ENCODE results near the gene AP2A2.

DNA sequence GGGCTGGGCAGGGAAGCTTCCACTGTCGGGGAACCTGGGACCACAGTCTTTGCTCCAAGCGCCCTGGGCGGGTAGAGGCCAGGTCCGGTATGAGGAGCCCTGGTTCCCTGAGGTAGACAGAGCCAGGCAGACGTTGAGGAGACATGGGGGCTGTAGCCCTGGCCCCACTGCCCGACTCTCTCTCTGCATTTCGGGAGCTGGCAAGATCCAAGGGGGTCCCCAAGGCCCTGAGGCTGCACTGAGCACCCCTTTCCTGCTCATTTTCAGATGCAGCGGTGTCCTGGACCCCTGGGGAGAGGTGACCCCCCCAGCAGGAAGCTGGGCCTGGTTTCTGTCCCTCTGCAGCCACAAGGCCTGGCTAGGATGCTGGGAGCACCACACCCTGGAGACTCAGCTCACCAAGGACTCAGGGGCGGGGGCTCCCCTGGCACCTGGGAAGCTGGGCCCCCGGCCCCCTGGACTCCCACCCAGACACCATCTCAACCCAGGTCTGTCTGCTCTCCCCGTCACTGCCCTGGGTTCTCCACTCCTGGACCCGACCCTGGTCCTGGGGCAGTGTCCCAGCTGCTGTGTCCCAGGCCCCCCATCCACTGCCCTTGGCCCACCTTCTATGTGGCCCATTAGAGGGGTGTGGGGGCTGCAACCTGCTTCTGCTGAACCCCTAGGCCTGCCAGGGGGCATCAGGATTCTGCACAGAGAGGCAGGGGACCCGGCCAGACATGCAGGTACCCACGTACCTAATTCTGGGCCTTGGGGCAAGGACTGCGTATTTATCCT is 125.9 kb downstream of the AP2A2 start:
- TF ChIP-seq, protein P1, sequence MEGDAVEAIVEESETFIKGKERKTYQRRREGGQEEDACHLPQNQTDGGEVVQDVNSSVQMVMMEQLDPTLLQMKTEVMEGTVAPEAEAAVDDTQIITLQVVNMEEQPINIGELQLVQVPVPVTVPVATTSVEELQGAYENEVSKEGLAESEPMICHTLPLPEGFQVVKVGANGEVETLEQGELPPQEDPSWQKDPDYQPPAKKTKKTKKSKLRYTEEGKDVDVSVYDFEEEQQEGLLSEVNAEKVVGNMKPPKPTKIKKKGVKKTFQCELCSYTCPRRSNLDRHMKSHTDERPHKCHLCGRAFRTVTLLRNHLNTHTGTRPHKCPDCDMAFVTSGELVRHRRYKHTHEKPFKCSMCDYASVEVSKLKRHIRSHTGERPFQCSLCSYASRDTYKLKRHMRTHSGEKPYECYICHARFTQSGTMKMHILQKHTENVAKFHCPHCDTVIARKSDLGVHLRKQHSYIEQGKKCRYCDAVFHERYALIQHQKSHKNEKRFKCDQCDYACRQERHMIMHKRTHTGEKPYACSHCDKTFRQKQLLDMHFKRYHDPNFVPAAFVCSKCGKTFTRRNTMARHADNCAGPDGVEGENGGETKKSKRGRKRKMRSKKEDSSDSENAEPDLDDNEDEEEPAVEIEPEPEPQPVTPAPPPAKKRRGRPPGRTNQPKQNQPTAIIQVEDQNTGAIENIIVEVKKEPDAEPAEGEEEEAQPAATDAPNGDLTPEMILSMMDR (tag by site-specific recombination; IDR thresholded peaks at IDR 0.05) = no peak
- no peak for TF ChIP-seq YY1 (tag by site-specific recombination; IDR thresholded peaks at IDR 0.05)
- TF ChIP-seq ZNF274 (IDR thresholded peaks at IDR 0.05; ENCODE audit: low read length) = no peak
- no peak for TF ChIP-seq ZNF274 (tag by site-specific recombination; IDR thresholded peaks at IDR 0.05; ENCODE audit: borderline replicate concordance)
- no peak for TF ChIP-seq ZNF777 (tag by site-specific recombination; IDR thresholded peaks at IDR 0.05; ENCODE audit: borderline replicate concordance)
- TF ChIP-seq KLF9 (tag by site-specific recombination; IDR thresholded peaks at IDR 0.05; ENCODE audit: low read depth) = no peak
- TF ChIP-seq, protein P2, sequence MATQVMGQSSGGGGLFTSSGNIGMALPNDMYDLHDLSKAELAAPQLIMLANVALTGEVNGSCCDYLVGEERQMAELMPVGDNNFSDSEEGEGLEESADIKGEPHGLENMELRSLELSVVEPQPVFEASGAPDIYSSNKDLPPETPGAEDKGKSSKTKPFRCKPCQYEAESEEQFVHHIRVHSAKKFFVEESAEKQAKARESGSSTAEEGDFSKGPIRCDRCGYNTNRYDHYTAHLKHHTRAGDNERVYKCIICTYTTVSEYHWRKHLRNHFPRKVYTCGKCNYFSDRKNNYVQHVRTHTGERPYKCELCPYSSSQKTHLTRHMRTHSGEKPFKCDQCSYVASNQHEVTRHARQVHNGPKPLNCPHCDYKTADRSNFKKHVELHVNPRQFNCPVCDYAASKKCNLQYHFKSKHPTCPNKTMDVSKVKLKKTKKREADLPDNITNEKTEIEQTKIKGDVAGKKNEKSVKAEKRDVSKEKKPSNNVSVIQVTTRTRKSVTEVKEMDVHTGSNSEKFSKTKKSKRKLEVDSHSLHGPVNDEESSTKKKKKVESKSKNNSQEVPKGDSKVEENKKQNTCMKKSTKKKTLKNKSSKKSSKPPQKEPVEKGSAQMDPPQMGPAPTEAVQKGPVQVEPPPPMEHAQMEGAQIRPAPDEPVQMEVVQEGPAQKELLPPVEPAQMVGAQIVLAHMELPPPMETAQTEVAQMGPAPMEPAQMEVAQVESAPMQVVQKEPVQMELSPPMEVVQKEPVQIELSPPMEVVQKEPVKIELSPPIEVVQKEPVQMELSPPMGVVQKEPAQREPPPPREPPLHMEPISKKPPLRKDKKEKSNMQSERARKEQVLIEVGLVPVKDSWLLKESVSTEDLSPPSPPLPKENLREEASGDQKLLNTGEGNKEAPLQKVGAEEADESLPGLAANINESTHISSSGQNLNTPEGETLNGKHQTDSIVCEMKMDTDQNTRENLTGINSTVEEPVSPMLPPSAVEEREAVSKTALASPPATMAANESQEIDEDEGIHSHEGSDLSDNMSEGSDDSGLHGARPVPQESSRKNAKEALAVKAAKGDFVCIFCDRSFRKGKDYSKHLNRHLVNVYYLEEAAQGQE (tag by site-specific recombination; IDR thresholded peaks at IDR 0.05) = no peak
- TF ChIP-seq ZEB2 (tag by site-specific recombination; IDR thresholded peaks at IDR 0.05) = no peak
- TF ChIP-seq, protein P3, sequence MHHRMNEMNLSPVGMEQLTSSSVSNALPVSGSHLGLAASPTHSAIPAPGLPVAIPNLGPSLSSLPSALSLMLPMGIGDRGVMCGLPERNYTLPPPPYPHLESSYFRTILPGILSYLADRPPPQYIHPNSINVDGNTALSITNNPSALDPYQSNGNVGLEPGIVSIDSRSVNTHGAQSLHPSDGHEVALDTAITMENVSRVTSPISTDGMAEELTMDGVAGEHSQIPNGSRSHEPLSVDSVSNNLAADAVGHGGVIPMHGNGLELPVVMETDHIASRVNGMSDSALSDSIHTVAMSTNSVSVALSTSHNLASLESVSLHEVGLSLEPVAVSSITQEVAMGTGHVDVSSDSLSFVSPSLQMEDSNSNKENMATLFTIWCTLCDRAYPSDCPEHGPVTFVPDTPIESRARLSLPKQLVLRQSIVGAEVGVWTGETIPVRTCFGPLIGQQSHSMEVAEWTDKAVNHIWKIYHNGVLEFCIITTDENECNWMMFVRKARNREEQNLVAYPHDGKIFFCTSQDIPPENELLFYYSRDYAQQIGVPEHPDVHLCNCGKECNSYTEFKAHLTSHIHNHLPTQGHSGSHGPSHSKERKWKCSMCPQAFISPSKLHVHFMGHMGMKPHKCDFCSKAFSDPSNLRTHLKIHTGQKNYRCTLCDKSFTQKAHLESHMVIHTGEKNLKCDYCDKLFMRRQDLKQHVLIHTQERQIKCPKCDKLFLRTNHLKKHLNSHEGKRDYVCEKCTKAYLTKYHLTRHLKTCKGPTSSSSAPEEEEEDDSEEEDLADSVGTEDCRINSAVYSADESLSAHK (tag by site-specific recombination; IDR thresholded peaks at IDR 0.05) = no peak
- TF ChIP-seq, protein P4, sequence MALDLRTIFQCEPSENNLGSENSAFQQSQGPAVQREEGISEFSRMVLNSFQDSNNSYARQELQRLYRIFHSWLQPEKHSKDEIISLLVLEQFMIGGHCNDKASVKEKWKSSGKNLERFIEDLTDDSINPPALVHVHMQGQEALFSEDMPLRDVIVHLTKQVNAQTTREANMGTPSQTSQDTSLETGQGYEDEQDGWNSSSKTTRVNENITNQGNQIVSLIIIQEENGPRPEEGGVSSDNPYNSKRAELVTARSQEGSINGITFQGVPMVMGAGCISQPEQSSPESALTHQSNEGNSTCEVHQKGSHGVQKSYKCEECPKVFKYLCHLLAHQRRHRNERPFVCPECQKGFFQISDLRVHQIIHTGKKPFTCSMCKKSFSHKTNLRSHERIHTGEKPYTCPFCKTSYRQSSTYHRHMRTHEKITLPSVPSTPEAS (tag by site-specific recombination; IDR thresholded peaks at IDR 0.05) = no peak
- TF ChIP-seq, protein P5, sequence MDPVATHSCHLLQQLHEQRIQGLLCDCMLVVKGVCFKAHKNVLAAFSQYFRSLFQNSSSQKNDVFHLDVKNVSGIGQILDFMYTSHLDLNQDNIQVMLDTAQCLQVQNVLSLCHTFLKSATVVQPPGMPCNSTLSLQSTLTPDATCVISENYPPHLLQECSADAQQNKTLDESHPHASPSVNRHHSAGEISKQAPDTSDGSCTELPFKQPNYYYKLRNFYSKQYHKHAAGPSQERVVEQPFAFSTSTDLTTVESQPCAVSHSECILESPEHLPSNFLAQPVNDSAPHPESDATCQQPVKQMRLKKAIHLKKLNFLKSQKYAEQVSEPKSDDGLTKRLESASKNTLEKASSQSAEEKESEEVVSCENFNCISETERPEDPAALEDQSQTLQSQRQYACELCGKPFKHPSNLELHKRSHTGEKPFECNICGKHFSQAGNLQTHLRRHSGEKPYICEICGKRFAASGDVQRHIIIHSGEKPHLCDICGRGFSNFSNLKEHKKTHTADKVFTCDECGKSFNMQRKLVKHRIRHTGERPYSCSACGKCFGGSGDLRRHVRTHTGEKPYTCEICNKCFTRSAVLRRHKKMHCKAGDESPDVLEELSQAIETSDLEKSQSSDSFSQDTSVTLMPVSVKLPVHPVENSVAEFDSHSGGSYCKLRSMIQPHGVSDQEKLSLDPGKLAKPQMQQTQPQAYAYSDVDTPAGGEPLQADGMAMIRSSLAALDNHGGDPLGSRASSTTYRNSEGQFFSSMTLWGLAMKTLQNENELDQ (tag by site-specific recombination; IDR thresholded peaks at IDR 0.05; ENCODE audit: low read depth) = no peak
